Brain microvascular endothelial cell (primary cell): ENCODE data around the gene SRCIN1.
"Not testable (repeated sequence)": the region's sequence is repeated elsewhere in the genome, so short reads cannot be mapped to it uniquely, and the experiment has no call there.

Experiments
- DNase-seq: peaks from one replicate; pipeline ENCODE4 v3.0.0-alpha.2; 2020
- H3K27ac ChIP-seq: fragments of 250-450 bp; sonication (Bioruptor Pico); 2 replicates; pipeline ENCODE4 v1.5.1; 2020; ENCODE audit warnings: mild to moderate bottlenecking, moderate library complexity
- H3K27me3 ChIP-seq: fragments of 250-450 bp; sonication (Bioruptor Pico); replicated peaks from 2 replicates; pipeline ENCODE4 v1.5.1; 2020; ENCODE audit warnings: mild to moderate bottlenecking
- H3K36me3 ChIP-seq: fragments of 250-450 bp; sonication (Bioruptor Pico); replicated peaks from 2 replicates; pipeline ENCODE4 v1.5.1; 2020; ENCODE audit warnings: mild to moderate bottlenecking
- H3K4me3 ChIP-seq: 2 replicates; pipeline ENCODE4 v1.5.1; 2011; ENCODE audit warnings: low read depth, mild to moderate bottlenecking, control low read depth, low read length, moderate library complexity
- in situ Hi-C: cut with HindIII; loops from 2 replicates; pipeline ENCODE4 v1.10.0; 2017; ENCODE audit warnings: low sequenced_read_pairs, low pct_ligation_motif_present
- TF ChIP-seq, protein P1 (sequence below): IDR thresholded peaks from 2 replicates; pipeline ENCODE4 v1.5.1; 2011; ENCODE audit warnings: low read depth, mild to moderate bottlenecking, moderate library complexity, low read length, control low read depth, inconsistent platforms; ENCODE audit errors: missing control alignments

Gene SRCIN1

GRCh38 chr17:38507921-38508569, 97.7 kb downstream of the SRCIN1 start:
- no peak overlapping the region for H3K27ac ChIP-seq
- in situ Hi-C loops = no loop called here
- H3K4me3 ChIP-seq = no peak overlapping the region
- H3K27me3 ChIP-seq = no peaks in the 10 kb centered on the region
- peaks cover 42% of the 10 kb centered on the region for H3K36me3 ChIP-seq
- no peak for DNase-seq
- TF ChIP-seq, protein P1, sequence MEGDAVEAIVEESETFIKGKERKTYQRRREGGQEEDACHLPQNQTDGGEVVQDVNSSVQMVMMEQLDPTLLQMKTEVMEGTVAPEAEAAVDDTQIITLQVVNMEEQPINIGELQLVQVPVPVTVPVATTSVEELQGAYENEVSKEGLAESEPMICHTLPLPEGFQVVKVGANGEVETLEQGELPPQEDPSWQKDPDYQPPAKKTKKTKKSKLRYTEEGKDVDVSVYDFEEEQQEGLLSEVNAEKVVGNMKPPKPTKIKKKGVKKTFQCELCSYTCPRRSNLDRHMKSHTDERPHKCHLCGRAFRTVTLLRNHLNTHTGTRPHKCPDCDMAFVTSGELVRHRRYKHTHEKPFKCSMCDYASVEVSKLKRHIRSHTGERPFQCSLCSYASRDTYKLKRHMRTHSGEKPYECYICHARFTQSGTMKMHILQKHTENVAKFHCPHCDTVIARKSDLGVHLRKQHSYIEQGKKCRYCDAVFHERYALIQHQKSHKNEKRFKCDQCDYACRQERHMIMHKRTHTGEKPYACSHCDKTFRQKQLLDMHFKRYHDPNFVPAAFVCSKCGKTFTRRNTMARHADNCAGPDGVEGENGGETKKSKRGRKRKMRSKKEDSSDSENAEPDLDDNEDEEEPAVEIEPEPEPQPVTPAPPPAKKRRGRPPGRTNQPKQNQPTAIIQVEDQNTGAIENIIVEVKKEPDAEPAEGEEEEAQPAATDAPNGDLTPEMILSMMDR = no peak

- Histone ChIP-seq H3K4me3 (no peak overlapping the region), H3K27ac (no peak overlapping the region), H3K27me3 (no peaks in the 10 kb centered on the region), H3K36me3 (peaks cover 46% of the 10 kb centered on the region)
- no peak for DNase-seq
- in situ Hi-C loops = no loop called here
- TF ChIP-seq, protein P1 = no peak
These were observed 98.3 kb downstream of the SRCIN1 start for GRCh38 chr17:38507436-38507835.

DNA sequence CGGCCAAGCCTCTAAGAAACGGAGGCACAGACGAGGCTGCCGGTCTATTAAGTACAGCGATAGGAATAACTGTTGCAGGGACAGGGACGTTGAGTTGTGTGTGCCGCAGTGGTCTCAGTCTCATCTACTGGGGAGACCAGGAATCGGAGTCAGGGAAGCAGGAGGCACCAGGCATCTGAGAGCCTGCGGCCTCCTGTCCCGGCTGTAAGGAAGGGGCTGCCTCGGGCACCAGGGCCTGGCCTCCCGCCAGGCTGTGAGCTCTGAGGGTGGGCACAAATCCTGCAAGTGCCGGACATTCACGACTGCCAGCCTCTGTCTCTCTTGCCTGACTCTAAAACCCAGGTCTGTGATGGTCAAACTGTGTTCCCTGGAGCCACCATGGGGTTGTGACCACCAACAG, 101.5 kb downstream of the SRCIN1 start:
- Histone ChIP-seq H3K27ac (no peak overlapping the region), H3K4me3 (no peak overlapping the region), H3K27me3 (no peaks in the 10 kb centered on the region), H3K36me3 (peaks cover 60% of the 10 kb centered on the region)
- DNase-seq = no peak
- in situ Hi-C loops = no loop called here
- TF ChIP-seq, protein P1 = no peak

DNA sequence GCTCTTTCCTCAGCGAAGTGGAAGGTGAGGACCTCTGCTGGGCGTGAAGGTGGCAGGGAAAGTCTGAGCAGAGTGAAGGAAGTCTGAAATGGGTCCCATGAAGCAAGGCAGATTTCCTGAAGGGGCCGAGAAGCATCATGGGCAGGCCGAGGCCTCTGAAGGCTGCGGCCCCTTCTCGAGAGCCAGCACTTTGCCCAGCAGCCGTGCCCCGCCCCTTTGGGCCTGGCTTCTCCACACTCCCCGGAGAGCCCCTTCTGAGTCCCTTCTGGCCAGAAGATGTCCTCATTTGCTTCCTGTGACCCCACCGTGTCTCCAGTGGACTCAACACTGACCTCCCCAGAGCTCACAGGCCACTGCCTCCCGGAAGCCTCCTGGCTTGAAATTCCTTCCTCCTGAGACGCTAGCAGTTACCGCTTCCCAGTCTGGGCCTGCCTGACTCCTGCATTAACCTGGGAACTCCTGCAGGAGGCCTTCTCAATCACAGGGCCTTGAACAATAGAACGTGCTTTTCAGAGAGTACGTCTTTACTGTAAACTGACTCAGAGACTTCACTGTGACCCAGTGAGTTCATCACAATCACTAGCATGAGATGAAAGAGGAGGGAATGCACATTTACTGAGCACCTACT, 102.4 kb downstream of the SRCIN1 start:
- H3K4me3 ChIP-seq, H3K27ac ChIP-seq, DNase-seq, in situ Hi-C loops, H3K27me3 ChIP-seq: not testable (repeated sequence)
- peaks cover 64% of the 10 kb centered on the region for H3K36me3 ChIP-seq

DNA sequence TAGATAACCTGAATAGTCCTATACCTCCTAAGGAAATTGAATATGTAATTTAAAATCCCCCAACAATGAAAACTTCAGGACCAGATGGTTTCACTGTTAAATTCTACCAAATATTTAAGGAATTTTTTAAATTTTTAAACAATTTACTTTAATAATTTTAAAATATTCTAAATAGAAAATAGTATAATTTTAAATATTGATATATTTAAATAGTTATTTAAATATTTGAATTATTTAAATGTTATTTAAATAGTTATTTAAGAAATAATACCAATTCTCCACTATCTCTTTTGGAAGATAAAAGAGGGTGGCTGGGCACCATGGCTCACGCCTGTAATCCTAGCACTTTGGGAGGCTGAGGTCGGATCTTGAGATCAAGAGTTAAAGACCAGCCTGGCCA, 104.0 kb downstream of the SRCIN1 start:
- H3K27me3 ChIP-seq, in situ Hi-C loops, DNase-seq, H3K27ac ChIP-seq, H3K4me3 ChIP-seq: not testable (repeated sequence)
- peaks cover 62% of the 10 kb centered on the region for H3K36me3 ChIP-seq

- H3K27ac ChIP-seq, DNase-seq, H3K4me3 ChIP-seq, H3K27me3 ChIP-seq, in situ Hi-C loops: not testable (repeated sequence)
- peaks cover 53% of the 10 kb centered on the region for H3K36me3 ChIP-seq
These were observed 106.5 kb downstream of the SRCIN1 start for GRCh38 chr17:38499230-38499629.

GRCh38 chr17:38498353-38498752, 107.4 kb downstream of the SRCIN1 start:
- Histone ChIP-seq H3K27me3 (no peaks in the 10 kb centered on the region), H3K36me3 (peaks cover 53% of the 10 kb centered on the region), H3K4me3 (no peak overlapping the region), H3K27ac (no peak overlapping the region)
- DNase-seq = no peak
- in situ Hi-C loops = no loop called here
- TF ChIP-seq, protein P1 = peak; percentile 9

DNA sequence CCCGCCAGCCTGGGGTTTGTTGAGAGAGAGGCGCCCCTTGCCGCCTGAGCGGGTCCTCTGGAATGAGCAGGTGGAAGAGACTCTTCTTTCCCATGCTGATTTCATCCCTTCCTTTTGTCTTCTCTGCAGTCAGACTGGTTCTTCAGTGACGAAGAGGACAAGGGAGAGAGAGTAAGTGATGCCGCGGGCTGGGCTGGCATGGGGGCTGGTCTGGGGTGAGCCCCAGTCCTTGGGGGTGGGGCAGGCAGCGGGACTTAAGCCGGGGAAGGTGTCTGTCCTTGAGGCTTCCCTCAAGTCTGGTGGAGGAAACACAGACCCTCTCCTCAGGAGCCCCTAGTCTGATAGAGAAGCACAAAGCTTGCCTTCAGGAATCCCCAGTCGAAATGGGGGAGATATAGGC, 108.1 kb downstream of the SRCIN1 start:
- DNase-seq, H3K4me3 ChIP-seq, in situ Hi-C loops, H3K27me3 ChIP-seq, H3K27ac ChIP-seq: not testable (repeated sequence)
- peaks cover 51% of the 10 kb centered on the region for H3K36me3 ChIP-seq

- H3K4me3 ChIP-seq = not testable (repeated sequence)
These were observed 111.6 kb downstream of the SRCIN1 start for GRCh38 chr17:38494152-38494551.

More at GRCh38 chr17:38494152-38494551, 111.6 kb downstream of the SRCIN1 start:
- in situ Hi-C loops, H3K27ac ChIP-seq, H3K27me3 ChIP-seq, DNase-seq: not testable (repeated sequence)
- peaks cover 55% of the 10 kb centered on the region for H3K36me3 ChIP-seq
